WTC11 (cell line): Measurements from ENCODE around the gene KCTD16. TPM values are rescaled to one million over a fixed set of nuclear protein-coding genes. Genes with fewer than 3 reads are reported as not detected.

Source experiments
- ATAC-seq: fragments of 200-7000 bp; cut with Tn5 transposase; 2 replicates; pipeline ENCODE4 v1.10.0; 2021; ENCODE audit warnings: mild to moderate bottlenecking, moderate library complexity
- CTCF ChIA-PET: fragments of 300-600 bp; sonication (Branson Sonifier 250); formaldehyde crosslinking; loops from one replicate; lab custom pipeline; 2021; ENCODE audit warnings: antibody characterized with exemption; lab: Charles Lee
- POLR2A ChIA-PET: fragments of 350-600 bp; sonication (Branson Sonifier 250); formaldehyde crosslinking; loops from one replicate; lab custom pipeline; 2021; ENCODE audit warnings: antibody characterized with exemption; lab: Charles Lee
- DNase-seq: peaks from one replicate; pipeline ENCODE4 v3.0.0; 2021; ENCODE audit warnings: low spot score
- H3K27ac Mint-ChIP-seq: 2 replicates; pipeline ENCODE4 v1.8.0; 2021; ENCODE audit warnings: mixed read lengths
- H3K27me3 Mint-ChIP-seq: 2 replicates; pipeline ENCODE4 v1.8.0; 2021; ENCODE audit warnings: low read depth, mild to moderate bottlenecking, moderate library complexity, mixed read lengths
- H3K36me3 Mint-ChIP-seq: 2 replicates; pipeline ENCODE4 v1.8.0; 2021; ENCODE audit warnings: mixed read lengths
- H3K4me1 Mint-ChIP-seq: 2 replicates; pipeline ENCODE4 v1.8.0; 2022; ENCODE audit warnings: mixed read lengths
- H3K4me3 Mint-ChIP-seq: 2 replicates; pipeline ENCODE4 v1.8.0; 2021; ENCODE audit warnings: mild to moderate bottlenecking, moderate library complexity, mixed read lengths
- H3K9me3 Mint-ChIP-seq: 2 replicates; pipeline ENCODE4 v1.8.0; 2021; ENCODE audit warnings: mixed read lengths
- CREB1 ChIP-seq: sonication (generic); formaldehyde crosslinking; IDR thresholded peaks from 2 replicates; pipeline ENCODE4 v1.8.0; 2023; ENCODE audit warnings: mild to moderate bottlenecking, missing genetic modification reagents
- CREM ChIP-seq: sonication (generic); formaldehyde crosslinking; IDR thresholded peaks from 2 replicates; pipeline ENCODE4 v1.8.1; 2022; ENCODE audit warnings: mild to moderate bottlenecking, missing genetic modification reagents, moderate library complexity
- ESRRA ChIP-seq: sonication (generic); formaldehyde crosslinking; IDR thresholded peaks from 2 replicates; pipeline ENCODE4 v1.8.1; 2022; ENCODE audit warnings: mild to moderate bottlenecking, missing genetic modification reagents, borderline replicate concordance
- GABPB1 ChIP-seq: sonication (generic); formaldehyde crosslinking; IDR thresholded peaks from 2 replicates; pipeline ENCODE4 v1.8.1; 2023; ENCODE audit warnings: mild to moderate bottlenecking, missing genetic modification reagents
- MYBL2 ChIP-seq: sonication (generic); formaldehyde crosslinking; IDR thresholded peaks from 2 replicates; pipeline ENCODE4 v1.8.1; 2023; ENCODE audit warnings: mild to moderate bottlenecking, moderate library complexity, missing genetic modification reagents
- OVOL2 ChIP-seq: fragments of 250-450 bp; sonication (Bioruptor Pico); IDR thresholded peaks from 2 replicates; pipeline ENCODE4 v1.9.0; 2021; ENCODE audit warnings: mild to moderate bottlenecking, borderline replicate concordance
- PRRX2 ChIP-seq: fragments of 250-450 bp; sonication (Bioruptor Pico); IDR thresholded peaks from 2 replicates; pipeline ENCODE4 v1.8.0; 2021; ENCODE audit warnings: mild to moderate bottlenecking
- SOX15 ChIP-seq: fragments of 250-450 bp; sonication (Bioruptor Pico); IDR thresholded peaks from 2 replicates; pipeline ENCODE4 v1.9.0; 2021; ENCODE audit warnings: mild to moderate bottlenecking
- SP1 ChIP-seq: sonication (generic); formaldehyde crosslinking; conservative IDR thresholded peaks from 2 replicates; pipeline ENCODE4 v1.8.1; 2022; ENCODE audit warnings: missing genetic modification reagents
- TEAD1 ChIP-seq: sonication (generic); formaldehyde crosslinking; IDR thresholded peaks from 2 replicates; pipeline ENCODE4 v1.8.0; 2022; ENCODE audit warnings: mild to moderate bottlenecking, missing genetic modification reagents
- ZNF317 ChIP-seq: sonication (generic); formaldehyde crosslinking; IDR thresholded peaks from 2 replicates; pipeline ENCODE4 v1.8.1; 2023; ENCODE audit warnings: low read depth, mild to moderate bottlenecking, moderate library complexity, missing genetic modification reagents, borderline replicate concordance
- total RNA-seq: library from RNA; stranded (reverse); gene quantifications from 3 replicates; pipeline ENCODE4 v1.2.3, GENCODE V29; 2021
- TF ChIP-seq, protein P1 (sequence below): sonication (generic); formaldehyde crosslinking; IDR thresholded peaks from 2 replicates; pipeline ENCODE4 v1.8.1; 2023; ENCODE audit warnings: mild to moderate bottlenecking, missing genetic modification reagents, moderate library complexity
- TF ChIP-seq, protein P2 (sequence below): fragments of 250-450 bp; sonication (Bioruptor Pico); IDR thresholded peaks from 2 replicates; pipeline ENCODE4 v1.9.0; 2021; ENCODE audit warnings: mild to moderate bottlenecking, borderline replicate concordance
- TF ChIP-seq, protein P3 (sequence below): sonication (generic); formaldehyde crosslinking; IDR thresholded peaks from 2 replicates; pipeline ENCODE4 v1.8.0; 2022; ENCODE audit warnings: mild to moderate bottlenecking, missing genetic modification reagents
- TF ChIP-seq, protein P4 (sequence below): sonication (generic); formaldehyde crosslinking; IDR thresholded peaks from 2 replicates; pipeline ENCODE4 v1.8.1; 2022; ENCODE audit warnings: mild to moderate bottlenecking, moderate library complexity, missing genetic modification reagents
- TF ChIP-seq, protein P5 (sequence below): sonication (generic); formaldehyde crosslinking; IDR thresholded peaks from 2 replicates; pipeline ENCODE4 v1.8.0; 2023; ENCODE audit warnings: missing genetic modification reagents
- TF ChIP-seq, protein P6 (sequence below): fragments of 250-450 bp; sonication (Bioruptor Pico); IDR thresholded peaks from 2 replicates; pipeline ENCODE4 v1.9.0; 2021; ENCODE audit warnings: mild to moderate bottlenecking

KCTD16 gene
- total RNA-seq, 1 experiment from 2014 or later, result 0.20 TPM

DNA sequence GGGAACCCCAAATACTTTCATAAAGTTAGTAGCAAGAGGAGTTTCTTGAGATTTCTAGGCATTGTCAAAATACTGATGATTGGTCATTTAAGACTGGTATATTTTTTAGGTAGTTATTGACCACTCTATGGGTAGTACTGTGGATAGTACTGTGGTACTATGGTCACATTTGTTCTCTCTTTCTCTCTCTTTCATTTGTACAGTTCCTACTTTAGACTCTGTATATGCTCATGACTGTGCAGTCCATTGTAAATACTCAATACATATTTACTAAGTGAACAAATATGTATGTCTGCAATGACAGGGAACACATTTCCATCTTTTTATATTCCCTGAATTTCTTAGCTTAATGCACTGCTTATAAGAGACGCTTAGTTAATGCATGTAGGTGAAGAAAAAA lies 215.6 kb downstream of the KCTD16 start (continued):
- no peak for TF ChIP-seq PRRX2

DNA sequence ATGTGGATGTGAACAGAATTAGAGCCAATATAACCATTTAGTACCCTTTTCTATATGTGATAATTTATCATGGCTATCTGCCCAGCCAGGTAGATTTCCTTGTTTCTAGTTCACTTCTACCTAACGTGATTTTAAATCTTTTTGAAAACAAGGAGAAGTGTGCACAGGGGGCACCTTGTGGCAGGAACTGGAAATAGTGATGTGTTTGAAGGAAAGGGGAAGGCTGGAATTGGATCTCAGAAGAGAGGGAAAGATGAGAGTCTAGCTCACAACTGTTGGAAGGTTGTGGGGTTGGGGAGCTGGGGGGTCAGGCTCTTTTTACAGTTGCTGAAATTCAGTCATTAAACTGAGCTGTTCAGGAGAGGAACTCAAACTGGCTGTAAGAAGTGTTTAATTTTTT lies 219.5 kb downstream of the KCTD16 start:
- ChIA-PET POLR2A (no interaction called here), CTCF (interaction anchor here (0.5 to 2.3 kb wide), 6 partner anchors 8 to 186 kb away, joined by 3 to 13 read pairs (median 4); no protein-coding TSS in a partner anchor)
- H3K4me1 Mint-ChIP-seq, result 0 out of 2 replicates have a peak, but pooled peaks cover 3% of the 10 kb centered on the region
- no peaks in the 10 kb centered on the region for H3K36me3 Mint-ChIP-seq
- peaks cover 28% of the 10 kb centered on the region for H3K27me3 Mint-ChIP-seq
- peaks cover 3% of the 10 kb centered on the region; the same call in 1 of the 2 replicates for H3K9me3 Mint-ChIP-seq
- ATAC-seq (peak; percentile 67), DNase-seq (peak; percentile 16)
- TF ChIP-seq, protein P1, sequence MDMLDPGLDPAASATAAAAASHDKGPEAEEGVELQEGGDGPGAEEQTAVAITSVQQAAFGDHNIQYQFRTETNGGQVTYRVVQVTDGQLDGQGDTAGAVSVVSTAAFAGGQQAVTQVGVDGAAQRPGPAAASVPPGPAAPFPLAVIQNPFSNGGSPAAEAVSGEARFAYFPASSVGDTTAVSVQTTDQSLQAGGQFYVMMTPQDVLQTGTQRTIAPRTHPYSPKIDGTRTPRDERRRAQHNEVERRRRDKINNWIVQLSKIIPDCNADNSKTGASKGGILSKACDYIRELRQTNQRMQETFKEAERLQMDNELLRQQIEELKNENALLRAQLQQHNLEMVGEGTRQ, result no peak
- TF ChIP-seq GABPB1 (CRISPR knock-in tag), result no peak
- TF ChIP-seq, protein P2, sequence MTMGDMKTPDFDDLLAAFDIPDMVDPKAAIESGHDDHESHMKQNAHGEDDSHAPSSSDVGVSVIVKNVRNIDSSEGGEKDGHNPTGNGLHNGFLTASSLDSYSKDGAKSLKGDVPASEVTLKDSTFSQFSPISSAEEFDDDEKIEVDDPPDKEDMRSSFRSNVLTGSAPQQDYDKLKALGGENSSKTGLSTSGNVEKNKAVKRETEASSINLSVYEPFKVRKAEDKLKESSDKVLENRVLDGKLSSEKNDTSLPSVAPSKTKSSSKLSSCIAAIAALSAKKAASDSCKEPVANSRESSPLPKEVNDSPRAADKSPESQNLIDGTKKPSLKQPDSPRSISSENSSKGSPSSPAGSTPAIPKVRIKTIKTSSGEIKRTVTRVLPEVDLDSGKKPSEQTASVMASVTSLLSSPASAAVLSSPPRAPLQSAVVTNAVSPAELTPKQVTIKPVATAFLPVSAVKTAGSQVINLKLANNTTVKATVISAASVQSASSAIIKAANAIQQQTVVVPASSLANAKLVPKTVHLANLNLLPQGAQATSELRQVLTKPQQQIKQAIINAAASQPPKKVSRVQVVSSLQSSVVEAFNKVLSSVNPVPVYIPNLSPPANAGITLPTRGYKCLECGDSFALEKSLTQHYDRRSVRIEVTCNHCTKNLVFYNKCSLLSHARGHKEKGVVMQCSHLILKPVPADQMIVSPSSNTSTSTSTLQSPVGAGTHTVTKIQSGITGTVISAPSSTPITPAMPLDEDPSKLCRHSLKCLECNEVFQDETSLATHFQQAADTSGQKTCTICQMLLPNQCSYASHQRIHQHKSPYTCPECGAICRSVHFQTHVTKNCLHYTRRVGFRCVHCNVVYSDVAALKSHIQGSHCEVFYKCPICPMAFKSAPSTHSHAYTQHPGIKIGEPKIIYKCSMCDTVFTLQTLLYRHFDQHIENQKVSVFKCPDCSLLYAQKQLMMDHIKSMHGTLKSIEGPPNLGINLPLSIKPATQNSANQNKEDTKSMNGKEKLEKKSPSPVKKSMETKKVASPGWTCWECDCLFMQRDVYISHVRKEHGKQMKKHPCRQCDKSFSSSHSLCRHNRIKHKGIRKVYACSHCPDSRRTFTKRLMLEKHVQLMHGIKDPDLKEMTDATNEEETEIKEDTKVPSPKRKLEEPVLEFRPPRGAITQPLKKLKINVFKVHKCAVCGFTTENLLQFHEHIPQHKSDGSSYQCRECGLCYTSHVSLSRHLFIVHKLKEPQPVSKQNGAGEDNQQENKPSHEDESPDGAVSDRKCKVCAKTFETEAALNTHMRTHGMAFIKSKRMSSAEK (CRISPR knock-in tag), result no peak
- TF ChIP-seq CREB1, result no peak
- no peak for TF ChIP-seq PRRX2
- TF ChIP-seq, protein P3, sequence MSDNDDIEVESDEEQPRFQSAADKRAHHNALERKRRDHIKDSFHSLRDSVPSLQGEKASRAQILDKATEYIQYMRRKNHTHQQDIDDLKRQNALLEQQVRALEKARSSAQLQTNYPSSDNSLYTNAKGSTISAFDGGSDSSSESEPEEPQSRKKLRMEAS (CRISPR knock-in tag), result no peak
- TF ChIP-seq SOX15, result no peak
- TF ChIP-seq TEAD1 (CRISPR knock-in tag), result no peak
- no peak for TF ChIP-seq OVOL2 (CRISPR knock-in tag)
- TF ChIP-seq, protein P4, sequence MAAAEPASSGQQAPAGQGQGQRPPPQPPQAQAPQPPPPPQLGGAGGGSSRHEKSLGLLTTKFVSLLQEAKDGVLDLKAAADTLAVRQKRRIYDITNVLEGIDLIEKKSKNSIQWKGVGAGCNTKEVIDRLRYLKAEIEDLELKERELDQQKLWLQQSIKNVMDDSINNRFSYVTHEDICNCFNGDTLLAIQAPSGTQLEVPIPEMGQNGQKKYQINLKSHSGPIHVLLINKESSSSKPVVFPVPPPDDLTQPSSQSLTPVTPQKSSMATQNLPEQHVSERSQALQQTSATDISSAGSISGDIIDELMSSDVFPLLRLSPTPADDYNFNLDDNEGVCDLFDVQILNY (CRISPR knock-in tag), result no peak
- TF ChIP-seq CREM (CRISPR knock-in tag), result no peak
- TF ChIP-seq, protein P5, sequence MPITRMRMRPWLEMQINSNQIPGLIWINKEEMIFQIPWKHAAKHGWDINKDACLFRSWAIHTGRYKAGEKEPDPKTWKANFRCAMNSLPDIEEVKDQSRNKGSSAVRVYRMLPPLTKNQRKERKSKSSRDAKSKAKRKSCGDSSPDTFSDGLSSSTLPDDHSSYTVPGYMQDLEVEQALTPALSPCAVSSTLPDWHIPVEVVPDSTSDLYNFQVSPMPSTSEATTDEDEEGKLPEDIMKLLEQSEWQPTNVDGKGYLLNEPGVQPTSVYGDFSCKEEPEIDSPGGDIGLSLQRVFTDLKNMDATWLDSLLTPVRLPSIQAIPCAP (CRISPR knock-in tag), result no peak
- TF ChIP-seq MYBL2 (CRISPR knock-in tag), result no peak
- TF ChIP-seq ZNF317 (CRISPR knock-in tag), result no peak
- TF ChIP-seq ESRRA (CRISPR knock-in tag), result no peak
- TF ChIP-seq, protein P6, sequence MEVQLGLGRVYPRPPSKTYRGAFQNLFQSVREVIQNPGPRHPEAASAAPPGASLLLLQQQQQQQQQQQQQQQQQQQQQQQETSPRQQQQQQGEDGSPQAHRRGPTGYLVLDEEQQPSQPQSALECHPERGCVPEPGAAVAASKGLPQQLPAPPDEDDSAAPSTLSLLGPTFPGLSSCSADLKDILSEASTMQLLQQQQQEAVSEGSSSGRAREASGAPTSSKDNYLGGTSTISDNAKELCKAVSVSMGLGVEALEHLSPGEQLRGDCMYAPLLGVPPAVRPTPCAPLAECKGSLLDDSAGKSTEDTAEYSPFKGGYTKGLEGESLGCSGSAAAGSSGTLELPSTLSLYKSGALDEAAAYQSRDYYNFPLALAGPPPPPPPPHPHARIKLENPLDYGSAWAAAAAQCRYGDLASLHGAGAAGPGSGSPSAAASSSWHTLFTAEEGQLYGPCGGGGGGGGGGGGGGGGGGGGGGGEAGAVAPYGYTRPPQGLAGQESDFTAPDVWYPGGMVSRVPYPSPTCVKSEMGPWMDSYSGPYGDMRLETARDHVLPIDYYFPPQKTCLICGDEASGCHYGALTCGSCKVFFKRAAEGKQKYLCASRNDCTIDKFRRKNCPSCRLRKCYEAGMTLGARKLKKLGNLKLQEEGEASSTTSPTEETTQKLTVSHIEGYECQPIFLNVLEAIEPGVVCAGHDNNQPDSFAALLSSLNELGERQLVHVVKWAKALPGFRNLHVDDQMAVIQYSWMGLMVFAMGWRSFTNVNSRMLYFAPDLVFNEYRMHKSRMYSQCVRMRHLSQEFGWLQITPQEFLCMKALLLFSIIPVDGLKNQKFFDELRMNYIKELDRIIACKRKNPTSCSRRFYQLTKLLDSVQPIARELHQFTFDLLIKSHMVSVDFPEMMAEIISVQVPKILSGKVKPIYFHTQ (CRISPR knock-in tag), result no peak
- TF ChIP-seq SP1 (CRISPR knock-in tag), result no peak
- H3K4me3 Mint-ChIP-seq, result no peak overlapping the region
- no peak overlapping the region for H3K27ac Mint-ChIP-seq
